Smooth muscle cell (in vitro differentiated cells): Measurements from ENCODE around the gene FBXW8. TPM values are rescaled to one million over a fixed set of nuclear protein-coding genes. Genes with fewer than 3 reads are reported as not detected.

Experiments
- DNase-seq: peaks from one replicate; lab custom pipeline; 2025; ENCODE audit not compliant: unreplicated experiment; lab: John Stamatoyannopoulos, UW
- H2AFZ ChIP-seq: fragments of 200-600 bp; sonication (generic); 2 replicates; pipeline ENCODE4 v1.6.0; 2016; ENCODE audit warnings: antibody characterized with exemption, low read depth, mild to moderate bottlenecking
- H3F3A ChIP-seq: fragments of 200-600 bp; sonication (generic); 2 replicates; pipeline ENCODE4 v1.6.0; 2017; ENCODE audit warnings: antibody characterized with exemption, low read depth
- H3K27ac ChIP-seq: fragments of 200-600 bp; sonication (generic); 2 replicates; pipeline ENCODE4 v1.5.1; 2016; ENCODE audit warnings: low read depth, mild to moderate bottlenecking
- H3K27me3 ChIP-seq: fragments of 200-600 bp; sonication (generic); 2 replicates; pipeline ENCODE4 v1.6.1; 2016; ENCODE audit warnings: low read depth, mild to moderate bottlenecking
- H3K36me3 ChIP-seq: fragments of 200-600 bp; sonication (generic); 2 replicates; pipeline ENCODE4 v1.5.1; 2016; ENCODE audit warnings: low read depth
- H3K4me1 ChIP-seq: fragments of 200-600 bp; sonication (generic); 2 replicates; pipeline ENCODE4 v1.5.1; 2016; ENCODE audit warnings: low read depth
- H3K4me2 ChIP-seq: fragments of 200-600 bp; sonication (generic); 2 replicates; pipeline ENCODE4 v1.6.0; 2016; ENCODE audit warnings: mild to moderate bottlenecking
- H3K4me3 ChIP-seq: fragments of 200-600 bp; sonication (generic); 2 replicates; pipeline ENCODE4 v1.5.1; 2016; ENCODE audit warnings: mild to moderate bottlenecking
- H3K79me2 ChIP-seq: fragments of 200-600 bp; sonication (generic); 2 replicates; pipeline ENCODE4 v1.6.0; 2016; ENCODE audit warnings: low read depth, mild to moderate bottlenecking
- H3K9ac ChIP-seq: fragments of 200-600 bp; sonication (generic); 2 replicates; pipeline ENCODE4 v1.6.0; 2016; ENCODE audit warnings: low read depth
- H3K9me3 ChIP-seq: fragments of 200-600 bp; sonication (generic); replicated peaks from 2 replicates; pipeline ENCODE4 v1.5.1; 2016; ENCODE audit warnings: low read depth
- H4K20me1 ChIP-seq: fragments of 200-600 bp; sonication (generic); 2 replicates; pipeline ENCODE4 v1.6.0; 2016; ENCODE audit warnings: low read depth
- WGBS: methylation state at CpG from one replicate; pipeline ENCODE4 v1.1.7; 2016; ENCODE audit warnings: low lambda C conversion rate; 5-methylcytosine and 5-hydroxymethylcytosine counted together
- polyA plus RNA-seq: library from polyadenylated mRNA; unstranded; fragments of >200 nt; fragmentation: Nextera tagmentation; extraction: Ambion mirVana; gene quantifications from 2 replicates; pipeline ENCODE4 v1.2.1, GENCODE V29; 2016
- total RNA-seq: library from RNA; depleted of rRNA; stranded (reverse); fragments of >200 nt; gene quantifications from 2 replicates; pipeline ENCODE4 v1.2.3, GENCODE V29; 2014
- TF ChIP-seq, protein P1 (sequence below): fragments of 200-600 bp; sonication (generic); IDR thresholded peaks from 2 replicates; pipeline ENCODE4 v1.5.1; 2017; ENCODE audit warnings: borderline replicate concordance, mild to moderate bottlenecking, antibody characterized with exemption; ENCODE audit not compliant: insufficient read depth, poor library complexity, severe bottlenecking

FBXW8 gene
- total and polyA plus RNA-seq, 2 experiments from 2014 or later = 16.9 to 18.3 TPM

DNA sequence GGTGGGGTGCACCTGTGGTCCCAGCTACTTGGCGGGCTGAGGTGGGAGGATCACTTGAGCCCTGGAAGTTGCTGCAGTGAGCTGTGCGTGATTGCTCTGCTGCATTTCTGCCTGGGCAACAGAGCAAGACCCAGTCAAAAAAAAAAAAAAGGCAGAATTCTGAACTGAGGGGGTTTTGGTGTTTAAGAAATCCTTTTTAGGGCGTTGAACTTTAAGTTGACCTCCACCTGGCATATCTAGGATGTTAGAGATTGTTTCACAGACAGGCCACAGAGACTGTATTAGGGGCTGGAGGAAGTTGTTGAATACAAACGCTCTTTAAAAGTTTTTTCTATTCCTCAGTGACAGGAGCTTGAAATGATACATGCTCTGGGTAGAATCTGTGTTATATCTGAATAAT is 60.5 kb downstream of the FBXW8 start:
- Histone ChIP-seq H3K79me2 (no peaks in the 10 kb centered on the region), H3K4me2 (no peak overlapping the region), H2AFZ (no peak overlapping the region), H3K9ac (no peak overlapping the region), H3K27ac (no peak overlapping the region), H3K9me3 (no peaks in the 10 kb centered on the region), H3K27me3 (no peaks in the 10 kb centered on the region), H3K4me1 (no peaks in the 10 kb centered on the region), H3K36me3 (peaks cover 18% of the 10 kb centered on the region), H3K4me3 (no peak overlapping the region), H4K20me1 (peaks cover 52% of the 10 kb centered on the region), H3F3A (no peaks in the 10 kb centered on the region)
- WGBS = 93% methylated on average over 4 of the region's 4 CpGs
- DNase-seq = no peak
- TF ChIP-seq, protein P1, sequence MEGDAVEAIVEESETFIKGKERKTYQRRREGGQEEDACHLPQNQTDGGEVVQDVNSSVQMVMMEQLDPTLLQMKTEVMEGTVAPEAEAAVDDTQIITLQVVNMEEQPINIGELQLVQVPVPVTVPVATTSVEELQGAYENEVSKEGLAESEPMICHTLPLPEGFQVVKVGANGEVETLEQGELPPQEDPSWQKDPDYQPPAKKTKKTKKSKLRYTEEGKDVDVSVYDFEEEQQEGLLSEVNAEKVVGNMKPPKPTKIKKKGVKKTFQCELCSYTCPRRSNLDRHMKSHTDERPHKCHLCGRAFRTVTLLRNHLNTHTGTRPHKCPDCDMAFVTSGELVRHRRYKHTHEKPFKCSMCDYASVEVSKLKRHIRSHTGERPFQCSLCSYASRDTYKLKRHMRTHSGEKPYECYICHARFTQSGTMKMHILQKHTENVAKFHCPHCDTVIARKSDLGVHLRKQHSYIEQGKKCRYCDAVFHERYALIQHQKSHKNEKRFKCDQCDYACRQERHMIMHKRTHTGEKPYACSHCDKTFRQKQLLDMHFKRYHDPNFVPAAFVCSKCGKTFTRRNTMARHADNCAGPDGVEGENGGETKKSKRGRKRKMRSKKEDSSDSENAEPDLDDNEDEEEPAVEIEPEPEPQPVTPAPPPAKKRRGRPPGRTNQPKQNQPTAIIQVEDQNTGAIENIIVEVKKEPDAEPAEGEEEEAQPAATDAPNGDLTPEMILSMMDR = no peak

DNA sequence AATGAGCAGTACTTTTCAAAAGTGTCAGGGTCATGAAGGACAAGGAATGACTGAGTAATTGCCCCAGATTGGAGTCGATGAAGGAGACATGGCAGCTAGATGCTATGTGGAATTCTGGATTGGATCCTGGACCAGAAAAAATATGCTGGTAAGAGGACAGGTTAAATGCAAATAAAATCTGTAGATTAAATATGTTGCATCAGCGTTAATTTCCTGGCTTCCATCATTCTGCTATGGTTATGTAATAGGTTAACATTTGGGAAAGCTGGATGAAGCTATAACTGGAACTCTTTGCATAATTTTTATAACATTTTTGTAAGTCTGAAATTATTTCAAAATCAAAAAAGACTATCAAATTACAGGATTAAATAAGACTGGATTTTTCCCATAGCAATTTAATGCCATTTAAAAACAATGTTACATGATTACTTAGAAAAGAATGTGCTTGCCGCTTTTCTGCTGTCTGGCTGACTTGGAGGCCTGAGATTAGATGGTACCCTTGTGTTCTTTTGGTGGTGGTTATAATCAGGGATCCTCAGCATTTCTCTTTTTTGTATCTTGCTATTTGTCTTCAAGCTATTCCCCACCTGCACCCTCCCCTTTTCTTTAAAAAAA is 65.1 kb downstream of the FBXW8 start:
- Histone ChIP-seq H3F3A (no peaks in the 10 kb centered on the region), H3K9ac (no peak overlapping the region), H3K79me2 (no peaks in the 10 kb centered on the region), H3K9me3 (no peaks in the 10 kb centered on the region), H3K4me3 (no peak overlapping the region), H4K20me1 (peaks cover 30% of the 10 kb centered on the region), H3K4me2 (no peak overlapping the region), H3K36me3 (no peaks in the 10 kb centered on the region), H3K4me1 (no peaks in the 10 kb centered on the region), H3K27me3 (no peaks in the 10 kb centered on the region), H2AFZ (no peak overlapping the region), H3K27ac (no peak overlapping the region)
- WGBS = 93% methylated on average over 3 of the region's 3 CpGs
- TF ChIP-seq, protein P1 = no peak
- DNase-seq = no peak

DNA sequence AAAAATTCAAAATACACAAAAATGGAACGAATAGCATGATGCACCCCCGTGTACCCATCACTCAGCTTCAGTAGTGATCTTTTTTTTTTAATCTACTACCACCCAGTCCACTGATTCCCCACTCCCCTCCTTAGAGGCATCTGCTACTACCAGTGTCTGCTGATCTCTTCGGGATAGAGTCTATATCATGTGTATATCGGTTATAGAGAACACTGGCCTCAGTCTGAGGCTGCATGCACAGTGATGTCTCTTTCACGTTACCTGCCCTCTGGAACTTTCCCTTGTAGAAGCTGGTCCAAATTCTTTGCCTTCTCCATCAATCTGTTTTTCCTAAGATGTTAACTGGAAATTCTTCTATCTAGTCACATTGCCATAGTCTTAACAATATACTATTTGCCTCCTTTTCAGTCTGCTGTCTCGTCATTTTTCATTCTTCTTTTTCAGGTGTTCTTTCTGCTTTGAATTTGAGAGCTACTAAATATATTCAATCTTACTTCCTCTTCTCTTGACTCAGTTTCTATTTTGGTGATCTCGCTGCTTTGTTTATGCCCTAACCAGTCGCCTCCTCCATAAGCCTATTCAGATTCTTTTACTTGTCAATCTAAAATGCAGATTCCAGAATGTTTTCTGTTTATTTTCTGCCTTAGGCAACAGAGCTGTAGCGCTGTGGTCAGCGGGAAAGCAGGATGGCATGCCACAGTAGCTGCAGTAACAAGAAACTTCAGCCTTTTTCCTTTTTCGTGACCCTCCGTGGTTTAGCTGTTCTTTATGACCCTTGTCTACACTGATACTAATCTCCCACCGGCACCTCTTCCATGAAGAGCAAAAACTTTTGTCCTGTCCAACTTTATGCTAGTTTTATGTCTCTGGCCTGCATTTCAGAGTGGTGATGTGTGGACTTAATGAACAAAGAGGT is 67.0 kb downstream of the FBXW8 start:
- H3K4me3 ChIP-seq = no peak overlapping the region
- H3F3A ChIP-seq = no peaks in the 10 kb centered on the region
- TF ChIP-seq, protein P1 = no peak
- no peaks in the 10 kb centered on the region for H3K27me3 ChIP-seq
- no peak for DNase-seq
- peaks cover 13% of the 10 kb centered on the region for H4K20me1 ChIP-seq
- no peak overlapping the region for H2AFZ ChIP-seq
- H3K4me2 ChIP-seq = no peak overlapping the region
- no peaks in the 10 kb centered on the region for H3K36me3 ChIP-seq
- no peaks in the 10 kb centered on the region for H3K79me2 ChIP-seq
- H3K4me1 ChIP-seq = no peaks in the 10 kb centered on the region
- no peaks in the 10 kb centered on the region for H3K9me3 ChIP-seq
- no peak overlapping the region for H3K9ac ChIP-seq
- 55% methylated on average over 13 of the region's 13 CpGs for WGBS
- no peak overlapping the region for H3K27ac ChIP-seq
